ENCODE results near the gene RIN3.
"Not testable (repeated sequence)": the region's sequence is repeated elsewhere in the genome, so short reads cannot be mapped to it uniquely, and the experiment has no call there.

The RIN3 gene

DNA sequence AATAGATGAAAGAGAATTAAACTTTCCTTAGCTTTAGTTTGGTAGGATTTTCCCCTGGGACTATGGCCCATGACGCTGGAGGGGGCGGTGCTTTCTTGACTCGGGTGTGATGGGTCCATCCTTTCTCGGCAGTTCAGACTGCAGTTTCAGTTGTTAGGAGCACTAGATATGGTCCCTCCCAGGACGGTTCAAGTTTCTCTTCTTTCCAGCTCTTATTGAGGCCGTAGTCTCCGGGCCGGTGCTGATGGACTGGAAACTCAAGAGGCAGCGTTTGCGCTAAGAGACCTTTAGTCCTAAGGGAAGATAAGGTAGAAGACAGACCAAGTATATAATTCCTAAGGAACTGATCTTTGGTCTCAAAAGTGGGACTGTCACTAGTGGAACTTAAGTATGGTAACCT, 111.2 kb downstream of the RIN3 start:
- DNase-seq (ENCODE audit: low read depth in 2 of 2): no peak

DNA sequence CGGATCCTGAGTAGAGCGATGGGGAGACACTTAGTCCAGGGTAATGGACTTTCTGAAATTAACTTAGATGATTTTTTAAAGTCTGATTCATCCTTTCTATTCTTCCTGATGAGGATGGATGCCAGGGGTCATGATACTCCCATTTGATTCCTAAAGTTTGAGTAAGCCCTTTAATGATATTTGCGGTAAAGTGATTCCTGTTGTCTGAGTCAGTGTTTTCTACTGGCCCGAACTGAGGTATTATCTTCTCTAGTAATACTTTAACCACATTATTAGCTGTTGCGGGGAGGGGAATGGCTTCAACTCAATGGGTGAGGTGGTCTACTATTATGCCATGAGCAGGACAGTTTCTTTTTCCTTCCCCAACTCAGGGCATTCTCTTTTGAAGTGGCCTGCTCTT, 111.6 kb downstream of the RIN3 start:
- no peak for DNase-seq (ENCODE audit: low read depth in 2 of 2)

GRCh38 chr14:92626041-92626440, 112.5 kb downstream of the RIN3 start:
- DNase-seq (ENCODE audit: low read depth in 2 of 2): no peak

DNA sequence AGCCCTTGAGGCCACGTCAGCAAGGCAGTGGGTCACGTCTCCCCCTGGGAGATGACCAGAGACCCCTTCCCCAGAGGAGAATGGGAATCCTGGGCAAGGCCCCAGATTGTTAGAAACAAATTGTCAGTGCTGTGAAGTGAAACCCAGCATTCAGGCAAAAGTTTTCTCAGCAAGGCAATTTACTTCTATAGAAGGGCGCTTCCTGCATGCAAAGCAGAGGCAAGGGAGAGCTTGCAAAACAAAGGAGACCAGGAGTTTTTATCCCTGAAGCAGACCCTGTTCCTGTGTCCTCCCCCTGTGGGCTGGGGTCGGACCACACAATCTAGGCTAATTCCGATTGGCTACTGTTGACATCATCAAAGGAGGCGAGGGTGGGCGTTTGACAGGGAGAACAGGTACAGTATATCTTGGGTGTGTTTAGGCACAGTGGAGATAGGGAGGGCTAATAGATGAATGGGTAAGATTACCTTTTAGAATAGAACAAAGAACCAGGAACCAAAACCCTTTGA, 114.2 kb downstream of the RIN3 start:
- no peak for DNase-seq (ENCODE audit: low read depth in 2 of 2)

DNA sequence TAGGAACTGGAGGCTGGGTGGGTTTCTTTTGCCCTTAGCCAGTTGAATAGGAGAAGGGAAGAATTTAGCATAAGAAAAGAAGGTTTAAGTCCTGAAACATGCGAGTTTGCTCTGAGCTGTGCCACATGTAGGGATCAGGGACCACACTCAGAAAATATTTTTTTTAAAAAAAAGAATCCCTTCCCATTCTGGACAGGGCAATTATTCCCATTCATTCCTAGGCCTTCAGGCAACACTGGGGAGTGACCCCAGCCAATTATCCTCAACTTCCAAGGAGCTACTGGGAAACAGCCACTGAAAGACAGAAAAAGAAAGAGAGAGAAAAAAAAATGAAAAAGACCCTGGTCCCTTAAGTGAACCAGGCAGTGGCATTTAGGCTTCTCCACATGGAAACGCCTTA, 115.1 kb downstream of the RIN3 start:
- DNase-seq (ENCODE audit: low read depth in 2 of 2): no peak

DNA sequence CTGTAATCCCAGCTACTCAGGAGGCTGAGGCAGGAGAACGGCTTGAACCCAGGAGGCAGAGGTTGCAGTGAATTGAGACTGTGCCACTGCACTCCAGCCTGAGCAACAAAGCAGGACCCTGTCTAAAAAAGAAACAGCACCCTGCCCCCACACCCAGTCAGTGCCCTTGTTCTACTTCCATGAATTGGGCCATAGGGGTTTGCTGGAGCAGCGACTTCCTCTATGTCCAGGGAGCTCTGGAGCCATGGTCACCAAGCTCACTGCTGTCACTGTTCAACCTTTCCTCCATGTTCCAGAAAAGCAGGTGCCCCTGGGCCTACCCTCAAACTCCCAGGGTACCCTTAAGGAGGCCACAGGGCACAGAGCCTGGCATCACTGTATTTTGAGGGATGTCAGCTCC, 116.8 kb downstream of the RIN3 start:
- no peak for DNase-seq (ENCODE audit: low read depth in 2 of 2)

GRCh38 chr14:92631098-92631497, 117.5 kb downstream of the RIN3 start:
- no peak for DNase-seq (ENCODE audit: low read depth in 2 of 2)

GRCh38 chr14:92632546-92633273, 119.1 kb downstream of the RIN3 start:
- no peak for DNase-seq (ENCODE audit: low read depth in 2 of 2)

GRCh38 chr14:92633274-92633616, 119.7 kb downstream of the RIN3 start:
- DNase-seq (ENCODE audit: low read depth in 2 of 2): no peak

GRCh38 chr14:92633724-92634123, 120.1 kb downstream of the RIN3 start:
- DNase-seq (ENCODE audit: low read depth in 2 of 2): no peak

GRCh38 chr14:92635031-92635430, 121.5 kb downstream of the RIN3 start:
- DNase-seq (ENCODE audit: low read depth in 2 of 2): no peak

GRCh38 chr14:92635896-92636295, 122.3 kb downstream of the RIN3 start:
- DNase-seq (ENCODE audit: low read depth in 2 of 2): no peak

DNA sequence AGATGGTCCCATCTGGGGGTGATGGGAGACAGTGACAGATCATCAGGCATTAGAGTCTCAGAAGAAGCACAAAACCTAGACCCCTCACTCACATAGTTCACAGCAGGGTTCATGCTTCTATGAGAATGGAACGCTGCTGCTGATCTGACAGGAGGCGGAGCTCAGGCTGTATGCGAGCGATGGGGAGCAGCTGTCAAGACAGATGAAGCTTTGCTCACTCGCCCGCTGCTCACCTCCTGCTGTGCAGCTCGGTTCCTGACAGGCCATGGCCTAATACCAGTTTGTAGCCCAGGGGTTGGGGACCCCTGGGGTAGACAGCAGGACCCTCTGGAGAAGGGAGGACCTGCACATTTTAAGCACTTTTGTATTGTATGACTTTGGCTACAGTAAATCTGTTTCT, 123.6 kb downstream of the RIN3 start:
- DNase-seq (ENCODE audit: low read depth in 2 of 2): no peak

- DNase-seq (ENCODE audit: low read depth in 2 of 2): no peak
Observed at GRCh38 chr14:92637864-92638263, 124.3 kb downstream of the RIN3 start.

- DNase-seq (ENCODE audit: low read depth in 2 of 2): no peak
Observed at GRCh38 chr14:92638266-92638665, 124.7 kb downstream of the RIN3 start.

- no peak for DNase-seq (ENCODE audit: low read depth in 2 of 2)
Observed at GRCh38 chr14:92638904-92639303, 125.3 kb downstream of the RIN3 start.

GRCh38 chr14:92639472-92640117, 126.0 kb downstream of the RIN3 start:
- DNase-seq (ENCODE audit: low read depth in 2 of 2): not testable (repeated sequence)

GRCh38 chr14:92641306-92641705, 127.7 kb downstream of the RIN3 start:
- DNase-seq (ENCODE audit: low read depth in 2 of 2): no peak

GRCh38 chr14:92644171-92644969, 130.8 kb downstream of the RIN3 start:
- no peak for DNase-seq (ENCODE audit: low read depth in 2 of 2)

DNA sequence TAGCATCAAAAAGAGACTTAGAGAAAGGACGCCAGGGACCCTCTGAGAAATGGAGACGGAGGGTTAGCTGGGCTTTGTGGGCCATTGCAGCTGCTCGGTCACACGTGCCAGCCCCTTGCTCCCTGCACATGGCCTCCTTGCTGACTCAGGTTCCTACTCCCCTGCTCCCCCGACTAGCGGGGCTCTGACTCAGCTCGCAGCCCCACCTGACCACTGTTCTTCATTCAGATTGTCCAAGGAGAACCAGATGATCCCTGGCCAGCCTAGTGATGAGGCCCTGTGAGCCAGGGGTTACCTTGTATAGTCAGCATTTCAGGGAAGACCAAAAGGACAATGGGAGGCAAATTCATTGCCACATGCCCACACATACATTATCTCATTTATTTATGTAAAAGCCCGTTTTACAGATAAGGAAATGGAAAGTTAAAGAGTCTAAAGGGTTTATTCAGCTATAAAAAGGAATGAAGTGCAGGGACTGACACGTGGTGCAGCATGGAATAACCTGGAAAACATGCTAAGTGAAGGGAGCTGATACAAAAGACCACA, 131.5 kb downstream of the RIN3 start:
- DNase-seq (ENCODE audit: low read depth in 2 of 2): no peak

- DNase-seq (ENCODE audit: low read depth in 2 of 2): no peak
Observed at GRCh38 chr14:92645841-92646478, 132.4 kb downstream of the RIN3 start.
